ENCODE data around the gene GFER.

Gene GFER

GRCh38 chr16:2019921-2020831, 36.2 kb downstream of the GFER start:
- H3K27ac ChIP-seq: peak overlapping the region; percentile 4; the same call in 1 of the 2 replicates
- no peak for TF ChIP-seq CTCF (conservative IDR thresholded peaks at IDR 0.05)

GRCh38 chr16:2022723-2023091, 38.7 kb downstream of the GFER start:
- TF ChIP-seq CTCF (conservative IDR thresholded peaks at IDR 0.05): no peak
- peak overlapping the region; percentile 54; the same call in 1 of the 2 replicates for H3K27ac ChIP-seq

GRCh38 chr16:2023092-2024031, 39.4 kb downstream of the GFER start:
- peak; percentile 84 for TF ChIP-seq CTCF (conservative IDR thresholded peaks at IDR 0.05)
- peak overlapping the region; percentile 54; the same call in 1 of the 2 replicates for H3K27ac ChIP-seq

- no peak for TF ChIP-seq CTCF (conservative IDR thresholded peaks at IDR 0.05)
- peak overlapping the region; percentile 54; the same call in 1 of the 2 replicates for H3K27ac ChIP-seq
These were observed 40.0 kb downstream of the GFER start for GRCh38 chr16:2024032-2024420.

- H3K27ac ChIP-seq: no peak overlapping the region
- no peak for TF ChIP-seq CTCF (conservative IDR thresholded peaks at IDR 0.05)
These were observed 41.3 kb downstream of the GFER start for GRCh38 chr16:2025251-2025650.

- peak overlapping the region; percentile 79; the same call in 1 of the 2 replicates for H3K27ac ChIP-seq
- no peak for TF ChIP-seq CTCF (conservative IDR thresholded peaks at IDR 0.05)
These were observed 42.0 kb downstream of the GFER start for GRCh38 chr16:2025878-2026460.
